ENCODE results near the gene KIAA1210.

Gene KIAA1210

GRCh38 chrX:119093991-119094735 lies 33.4 kb downstream of the KIAA1210 start:
- FAIRE-seq, result no peak
- DNase-seq (ENCODE audit: low spot score), result no peak

DNA sequence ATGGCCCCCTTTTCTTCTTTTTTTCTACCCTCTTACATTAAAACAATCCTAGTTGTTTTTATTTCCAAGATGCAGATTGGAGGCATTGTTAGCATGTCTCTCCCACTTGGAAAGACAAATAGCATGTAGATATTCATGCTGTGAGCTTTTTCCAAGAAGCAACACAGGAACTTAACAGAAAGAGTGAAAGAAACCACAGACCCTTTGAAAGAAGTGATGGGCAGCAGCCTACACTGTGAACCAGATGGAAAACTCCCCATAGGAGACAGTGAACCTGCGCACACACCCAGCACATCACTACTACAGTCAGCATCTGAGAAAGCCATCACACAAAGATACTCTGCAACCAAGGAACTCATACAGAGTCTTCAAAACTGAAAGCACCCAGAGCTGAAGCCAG lies 37.0 kb downstream of the KIAA1210 start:
- FAIRE-seq (no peak), DNase-seq (ENCODE audit: low spot score) (no peak)

GRCh38 chrX:119089619-119090018 lies 38.0 kb downstream of the KIAA1210 start:
- FAIRE-seq (no peak), DNase-seq (ENCODE audit: low spot score) (no peak)

DNA sequence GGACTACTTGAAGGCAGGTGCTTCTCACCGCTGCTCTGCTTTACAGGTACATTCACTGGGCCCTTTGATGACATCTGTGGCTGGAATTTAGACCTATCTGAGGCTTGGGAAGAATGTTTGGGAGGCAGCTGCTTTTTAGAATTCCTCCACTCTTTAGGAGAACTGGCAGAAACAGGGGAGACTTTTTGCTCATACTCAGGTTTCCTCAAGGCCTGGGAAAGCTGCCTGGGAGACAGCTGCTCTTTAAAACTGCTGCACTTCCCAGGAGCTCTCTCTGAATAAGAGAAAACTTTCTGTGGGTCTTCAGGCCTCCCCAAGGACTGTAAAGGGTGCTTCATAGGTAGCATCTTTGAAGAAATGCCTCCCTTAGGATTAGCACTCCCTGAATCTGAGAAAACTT lies 40.5 kb downstream of the KIAA1210 start:
- DNase-seq (ENCODE audit: low spot score) (no peak), FAIRE-seq (no peak)

- DNase-seq (ENCODE audit: low spot score), result no peak
- FAIRE-seq, result no peak
These were observed 42.8 kb downstream of the KIAA1210 start for GRCh38 chrX:119084766-119085165.

DNA sequence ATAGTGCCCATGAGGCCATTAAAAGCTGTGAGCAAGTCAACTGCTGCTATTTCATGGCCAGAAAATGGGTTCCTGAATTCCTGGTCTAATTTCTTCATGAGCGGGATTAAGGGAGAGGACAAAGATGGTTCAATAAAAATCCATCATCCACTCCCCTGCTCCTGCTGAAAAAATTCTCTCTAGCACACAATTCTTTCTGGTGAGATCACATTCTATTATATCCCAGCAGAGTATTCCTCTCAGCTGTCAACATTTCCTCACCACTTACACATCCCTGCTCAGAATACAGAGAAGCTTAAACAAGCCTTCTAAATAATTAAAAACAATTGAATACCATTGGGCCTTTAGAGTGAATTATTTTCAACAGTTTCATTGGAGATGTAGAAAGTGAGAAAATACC lies 45.3 kb downstream of the KIAA1210 start:
- FAIRE-seq, result no peak
- no peak for DNase-seq (ENCODE audit: low spot score)

DNA sequence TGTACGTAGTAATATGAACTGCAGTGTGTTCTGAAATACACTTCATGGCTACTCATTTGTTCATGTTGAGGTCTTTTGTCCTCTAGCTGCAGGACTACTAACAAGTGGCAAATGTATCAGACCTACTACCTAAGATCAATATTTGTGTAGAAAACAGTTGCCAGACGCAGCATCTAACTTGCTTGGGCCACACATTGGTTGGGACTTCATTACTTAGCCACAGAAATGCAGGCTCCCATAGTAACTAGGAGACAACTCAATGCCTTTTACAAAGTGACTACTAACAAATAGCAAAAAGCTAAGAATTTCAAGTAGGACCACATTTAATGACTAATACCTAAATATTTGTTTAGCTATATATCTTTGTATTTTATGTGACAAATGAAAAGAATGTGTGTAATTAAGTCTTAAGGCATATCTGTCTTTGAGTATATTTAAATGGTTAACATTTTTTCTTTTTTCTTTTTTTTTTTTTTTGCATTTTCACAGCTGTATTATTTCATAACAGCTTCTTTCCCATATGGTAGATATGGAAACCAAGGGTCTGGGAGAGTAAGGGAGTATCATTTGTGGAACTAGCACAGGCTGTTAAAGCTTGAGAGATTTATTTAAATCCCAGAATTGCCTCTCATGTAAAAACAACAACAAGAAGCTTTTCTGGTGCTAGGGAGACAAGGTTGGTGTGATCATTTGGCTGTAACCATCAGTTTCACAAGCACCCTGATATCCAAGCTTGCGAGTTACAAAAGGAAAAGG lies 52.2 kb downstream of the KIAA1210 start:
- DNase-seq (ENCODE audit: low spot score) (no peak), FAIRE-seq (no peak)

DNA sequence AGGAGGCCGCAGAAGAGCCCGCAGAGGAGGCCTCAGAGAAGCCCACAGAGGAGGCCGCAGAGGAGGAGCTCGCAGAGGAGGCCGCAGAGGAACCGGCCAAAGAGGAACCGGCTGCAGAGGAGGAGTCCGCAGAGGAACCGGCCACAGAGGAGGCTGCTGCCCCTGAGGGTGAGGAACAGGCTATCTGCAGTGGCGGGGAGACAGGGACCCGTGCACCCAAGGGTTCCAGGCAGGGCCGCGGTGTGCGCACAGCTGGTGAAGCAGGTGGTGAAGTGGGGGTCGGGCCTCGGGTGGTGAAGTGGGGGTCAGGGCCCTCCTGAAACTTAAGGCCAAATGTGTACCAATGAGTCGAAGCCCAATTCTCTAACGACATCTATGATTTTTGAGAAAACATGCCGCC lies 53.7 kb downstream of the KIAA1210 start:
- no peak for FAIRE-seq
- DNase-seq (ENCODE audit: low spot score), result no peak

- FAIRE-seq (no peak), DNase-seq (ENCODE audit: low spot score) (no peak)
These were observed 54.3 kb downstream of the KIAA1210 start for GRCh38 chrX:119073200-119073905.

- no peak for FAIRE-seq
- DNase-seq (ENCODE audit: low spot score), result no peak
These were observed 54.9 kb downstream of the KIAA1210 start, which contains the start of gene CT47C1 for GRCh38 chrX:119072744-119073143. CT47C1 (plus strand) TSS chrX:119072993; CDS start chrX:119073226, 233 bp downstream.

DNA sequence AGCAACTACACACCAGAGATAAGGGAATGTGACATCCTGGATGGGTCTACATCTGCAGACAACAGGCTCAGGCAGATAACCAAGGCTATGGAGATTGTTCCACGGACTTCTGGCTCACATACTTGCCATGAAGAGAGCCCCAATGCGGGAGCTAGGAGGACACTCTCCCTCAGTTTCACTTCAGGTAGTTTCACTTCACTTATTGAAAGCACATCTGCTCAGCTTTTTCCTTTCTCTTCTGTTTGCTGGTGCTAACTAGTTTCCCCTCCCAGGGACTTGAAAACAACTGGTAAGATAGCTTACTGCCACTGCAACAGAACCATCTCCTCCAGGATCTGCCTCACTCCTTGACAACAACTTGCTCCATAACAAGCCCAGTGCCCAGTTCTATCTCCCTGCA lies 56.2 kb downstream of the KIAA1210 start:
- no peak for DNase-seq (ENCODE audit: low spot score)
- FAIRE-seq, result no peak

GRCh38 chrX:119069762-119070161 lies 57.9 kb downstream of the KIAA1210 start:
- no peak for FAIRE-seq
- no peak for DNase-seq (ENCODE audit: low spot score)

DNA sequence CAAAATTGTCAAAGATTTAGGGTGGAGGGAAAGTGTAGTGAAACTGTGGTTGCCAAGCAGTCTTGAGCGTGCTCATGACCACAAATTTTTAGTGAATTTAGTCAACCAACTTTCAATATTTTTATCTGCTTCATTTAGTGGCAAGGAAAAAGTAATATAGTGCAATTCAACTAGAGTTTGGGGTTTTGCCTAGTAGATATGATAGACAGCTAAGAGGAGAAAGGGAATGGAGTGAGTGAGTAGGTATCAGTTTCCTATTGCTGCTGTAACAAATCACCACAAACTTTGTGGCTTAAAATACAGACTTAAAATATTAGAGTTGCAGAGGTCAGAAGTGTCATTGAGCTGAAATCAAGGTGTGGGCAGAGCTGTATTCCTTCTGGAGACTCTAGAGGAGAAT lies 58.5 kb downstream of the KIAA1210 start:
- no peak for DNase-seq (ENCODE audit: low spot score)
- no peak for FAIRE-seq

- DNase-seq (ENCODE audit: low spot score) (peak; percentile 4), FAIRE-seq (peak; percentile 59)
These were observed 60.4 kb downstream of the KIAA1210 start for GRCh38 chrX:119067023-119067739.

GRCh38 chrX:119063428-119063827 lies 64.2 kb downstream of the KIAA1210 start:
- no peak for FAIRE-seq
- DNase-seq (ENCODE audit: low spot score), result no peak

DNA sequence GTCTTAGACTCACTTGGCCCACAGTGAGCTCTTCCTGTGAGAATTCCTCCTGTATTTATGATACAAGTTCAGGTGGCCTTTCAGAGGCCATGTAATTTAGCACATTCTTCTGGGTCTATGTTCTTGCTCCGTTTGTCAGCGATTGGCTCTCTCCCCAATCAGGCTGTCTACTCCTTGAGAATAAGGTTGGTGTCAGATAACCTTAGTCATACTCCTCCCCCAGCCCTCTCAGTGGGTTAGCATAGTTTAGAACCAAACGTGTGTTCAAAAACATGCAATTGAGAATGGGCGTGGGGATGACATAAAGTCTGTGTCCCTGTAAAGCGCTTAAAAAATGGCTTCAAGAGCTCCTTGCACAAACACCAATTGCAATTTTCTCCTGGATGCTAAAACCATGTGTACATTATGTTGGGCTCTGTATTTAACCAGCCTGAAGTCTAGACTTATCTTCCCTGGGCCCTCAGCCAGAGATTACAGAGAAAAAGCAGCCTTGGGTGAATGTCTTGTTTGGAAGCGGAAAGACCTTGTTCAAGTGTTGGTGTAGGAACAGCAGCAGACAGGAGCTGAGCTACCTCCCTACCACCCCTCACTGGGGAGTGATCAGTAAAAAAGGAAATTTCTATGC lies 64.8 kb downstream of the KIAA1210 start:
- DNase-seq (ENCODE audit: low spot score), result no peak
- FAIRE-seq, result no peak

DNA sequence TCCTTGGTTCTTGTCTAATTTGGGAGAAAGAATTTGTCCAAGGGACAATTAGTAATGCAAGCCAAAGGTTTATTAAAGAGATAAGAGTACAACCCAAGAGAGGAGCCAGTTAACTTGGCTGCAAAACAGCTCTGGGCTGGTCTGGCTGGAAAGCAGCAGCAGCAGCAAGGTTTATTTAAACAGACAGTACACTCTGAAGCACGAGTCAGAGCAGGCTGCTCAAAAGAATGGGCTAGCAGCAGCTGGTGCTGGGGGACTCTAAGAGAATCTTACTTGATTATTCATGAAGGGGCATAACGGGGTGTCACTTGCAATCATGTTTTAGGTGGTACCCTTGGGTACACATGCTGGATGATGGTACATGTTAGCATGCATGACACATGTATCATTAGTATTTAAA lies 71.9 kb downstream of the KIAA1210 start:
- FAIRE-seq, result no peak
- DNase-seq (ENCODE audit: low spot score), result no peak

DNA sequence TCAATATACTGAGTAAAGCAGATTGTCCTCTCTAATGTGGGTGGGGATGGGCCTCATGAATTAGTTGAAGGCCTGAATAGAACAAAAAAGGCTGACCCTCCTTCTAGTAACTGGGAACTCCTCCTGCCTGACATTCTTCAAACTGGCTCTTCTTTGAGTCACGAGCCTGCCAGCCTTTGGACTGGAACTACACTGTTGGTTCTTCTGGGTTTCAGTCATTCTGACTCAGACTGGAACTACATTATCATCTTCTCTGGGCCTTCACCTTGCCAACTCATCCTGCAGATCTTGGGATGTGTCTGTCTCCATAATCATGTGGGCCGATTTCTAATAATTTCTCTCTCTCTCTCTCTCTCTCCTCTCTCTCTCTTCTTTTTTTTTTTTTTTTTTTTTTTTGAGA lies 81.7 kb downstream of the KIAA1210 start:
- FAIRE-seq (no peak), DNase-seq (ENCODE audit: low spot score) (peak; percentile 8)

DNA sequence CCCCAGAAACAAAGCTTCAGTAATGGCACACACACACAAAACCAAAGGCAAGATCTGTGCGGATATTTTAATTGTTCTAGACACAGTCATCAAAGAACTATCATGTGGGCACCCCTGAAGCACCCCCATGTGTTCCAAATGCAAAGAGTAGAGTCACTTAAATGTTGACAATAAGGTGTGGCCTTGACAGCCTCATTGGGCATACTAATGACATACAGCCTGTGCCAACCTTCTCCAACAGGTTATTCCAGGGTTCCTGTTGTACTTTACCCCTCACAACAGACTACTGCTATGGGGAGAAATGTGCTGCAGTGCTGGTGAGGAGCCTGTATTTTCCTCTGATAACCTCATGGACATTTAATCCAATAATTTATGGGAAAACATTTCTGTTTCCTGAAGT lies 84.6 kb downstream of the KIAA1210 start:
- FAIRE-seq (no peak), DNase-seq (ENCODE audit: low spot score) (no peak)

GRCh38 chrX:119042040-119042439 lies 85.6 kb downstream of the KIAA1210 start:
- FAIRE-seq, result no peak
- no peak for DNase-seq (ENCODE audit: low spot score)

DNA sequence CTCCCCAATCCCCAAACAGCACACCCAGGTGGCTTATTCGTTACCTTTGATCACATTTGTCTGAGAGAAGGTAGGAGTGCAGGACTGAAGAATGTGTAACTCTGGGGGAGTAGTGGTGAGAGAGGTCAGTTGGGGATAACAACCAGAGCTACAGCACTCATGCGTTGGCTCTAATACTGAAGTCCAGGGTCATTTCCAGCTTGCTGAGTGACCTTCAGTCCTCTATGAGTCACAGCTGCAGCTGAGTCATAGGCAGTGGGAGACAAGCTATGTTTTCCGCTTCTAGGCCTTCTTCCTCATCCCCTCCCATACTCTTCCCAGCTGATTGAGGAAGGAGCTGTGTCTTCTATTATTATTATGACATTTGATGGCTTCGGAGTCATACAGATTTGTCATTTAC lies 86.4 kb downstream of the KIAA1210 start:
- DNase-seq (ENCODE audit: low spot score) (peak; percentile 68), FAIRE-seq (peak; percentile 93)
